Uterus (tissue), 2 donors: ENCODE results near the gene BBS5.
A peak's percentile ranks its signal among the peaks of the same experiment; 100 is the strongest.

Experiments used
- POLR2A ChIP-seq, 2 donors: fragments of 450-650 bp; IDR thresholded peaks; one replicate each; pipeline ENCODE4 v1.6.1; 2016; ENCODE audit warnings: antibody characterized with exemption in 2 of 2, mild to moderate bottlenecking in 1 of 2, moderate library complexity in 1 of 2
- TF ChIP-seq, protein P1 (sequence below), 4 experiments: fragments of 200-600 bp in 2 of 4; fragments of 450-650 bp in 2 of 4; sonication (generic) in 2 of 4; IDR thresholded peaks; one replicate each; pipeline ENCODE4 v1.5.1; 2016 to 2019; ENCODE audit warnings: antibody characterized with exemption in 4 of 4, mild to moderate bottlenecking in 2 of 4, moderate library complexity in 1 of 4

- TF ChIP-seq, protein P1, sequence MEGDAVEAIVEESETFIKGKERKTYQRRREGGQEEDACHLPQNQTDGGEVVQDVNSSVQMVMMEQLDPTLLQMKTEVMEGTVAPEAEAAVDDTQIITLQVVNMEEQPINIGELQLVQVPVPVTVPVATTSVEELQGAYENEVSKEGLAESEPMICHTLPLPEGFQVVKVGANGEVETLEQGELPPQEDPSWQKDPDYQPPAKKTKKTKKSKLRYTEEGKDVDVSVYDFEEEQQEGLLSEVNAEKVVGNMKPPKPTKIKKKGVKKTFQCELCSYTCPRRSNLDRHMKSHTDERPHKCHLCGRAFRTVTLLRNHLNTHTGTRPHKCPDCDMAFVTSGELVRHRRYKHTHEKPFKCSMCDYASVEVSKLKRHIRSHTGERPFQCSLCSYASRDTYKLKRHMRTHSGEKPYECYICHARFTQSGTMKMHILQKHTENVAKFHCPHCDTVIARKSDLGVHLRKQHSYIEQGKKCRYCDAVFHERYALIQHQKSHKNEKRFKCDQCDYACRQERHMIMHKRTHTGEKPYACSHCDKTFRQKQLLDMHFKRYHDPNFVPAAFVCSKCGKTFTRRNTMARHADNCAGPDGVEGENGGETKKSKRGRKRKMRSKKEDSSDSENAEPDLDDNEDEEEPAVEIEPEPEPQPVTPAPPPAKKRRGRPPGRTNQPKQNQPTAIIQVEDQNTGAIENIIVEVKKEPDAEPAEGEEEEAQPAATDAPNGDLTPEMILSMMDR (IDR thresholded peaks at IDR 0.05): peak; percentile 48 to 62 (median 50)
- TF ChIP-seq POLR2A (IDR thresholded peaks at IDR 0.05): peak in 1 of 2 donors; percentile 33
Measured at GRCh38 chr2:169479257-169480078, at the start of gene BBS5.
